Measurements from ENCODE around the gene DENND1A.
"Not testable (repeated sequence)": the region's sequence is repeated elsewhere in the genome, so short reads cannot be mapped to it uniquely, and the experiment has no call there.

Gene DENND1A

DNA sequence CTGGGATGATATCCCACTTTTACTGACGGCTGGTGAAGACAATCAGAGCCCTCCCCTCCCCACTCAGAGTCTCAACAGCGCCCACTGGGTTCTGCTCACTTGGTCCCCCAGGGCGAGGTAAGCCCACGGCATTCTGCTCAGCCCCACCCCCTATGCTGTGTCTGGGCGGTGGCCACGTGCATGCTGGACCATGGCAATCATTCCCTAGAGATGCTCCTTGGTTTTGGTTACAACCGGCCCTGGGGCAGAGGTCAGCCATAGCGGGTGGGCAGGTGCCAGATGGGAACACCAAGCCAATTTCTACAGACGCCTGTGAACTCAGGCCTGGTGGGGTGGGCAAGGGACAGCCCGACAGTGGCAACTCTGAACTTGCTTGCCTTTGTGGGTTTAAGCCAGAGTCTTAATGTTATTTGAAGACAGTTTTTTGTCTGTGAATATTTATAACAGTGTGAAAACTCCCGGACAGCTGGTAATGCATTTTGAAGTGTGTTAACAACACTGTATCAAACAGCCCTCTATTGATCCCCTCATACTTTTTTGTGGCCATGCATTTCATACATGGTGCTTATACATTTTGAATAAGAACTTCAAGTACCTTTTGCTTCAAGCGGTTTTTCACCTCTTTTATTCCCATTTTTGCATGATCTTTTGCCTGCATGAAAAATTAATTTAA, 479.7 kb downstream of the DENND1A start:
- DNase-seq: no peak

DNA sequence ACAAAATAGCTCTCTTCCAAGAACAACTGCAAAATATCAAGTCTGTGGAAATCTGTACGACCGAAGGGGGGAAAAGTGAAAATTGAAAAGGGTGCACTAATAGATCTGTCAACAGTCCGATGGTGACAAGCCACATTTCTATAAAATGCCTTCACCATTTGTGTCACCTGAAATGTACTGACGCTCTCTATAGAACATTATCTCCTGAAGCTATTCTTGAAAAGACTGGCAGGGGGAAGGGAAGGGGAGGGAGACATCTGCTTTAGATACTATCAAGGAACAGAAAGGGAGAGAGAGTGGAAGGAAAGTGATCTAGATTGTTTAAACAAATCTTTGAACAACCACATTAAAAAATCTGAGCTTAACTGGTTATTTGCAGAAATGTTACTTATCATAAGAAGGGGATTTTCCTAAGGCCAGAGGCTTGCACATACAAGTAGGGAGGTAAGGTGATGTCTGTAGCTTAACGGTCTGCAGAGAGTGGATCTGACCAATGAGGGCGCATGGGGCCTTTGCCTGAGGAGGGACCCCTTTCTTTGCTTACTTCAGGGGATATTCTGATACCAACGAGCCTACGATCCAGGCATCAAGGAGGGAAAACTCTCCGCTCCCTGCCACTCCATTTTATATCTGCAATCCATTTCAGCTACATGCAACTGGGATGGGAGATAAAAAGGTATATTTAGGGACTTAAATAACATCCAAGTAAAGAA, 481.8 kb downstream of the DENND1A start:
- no peak for DNase-seq

DNA sequence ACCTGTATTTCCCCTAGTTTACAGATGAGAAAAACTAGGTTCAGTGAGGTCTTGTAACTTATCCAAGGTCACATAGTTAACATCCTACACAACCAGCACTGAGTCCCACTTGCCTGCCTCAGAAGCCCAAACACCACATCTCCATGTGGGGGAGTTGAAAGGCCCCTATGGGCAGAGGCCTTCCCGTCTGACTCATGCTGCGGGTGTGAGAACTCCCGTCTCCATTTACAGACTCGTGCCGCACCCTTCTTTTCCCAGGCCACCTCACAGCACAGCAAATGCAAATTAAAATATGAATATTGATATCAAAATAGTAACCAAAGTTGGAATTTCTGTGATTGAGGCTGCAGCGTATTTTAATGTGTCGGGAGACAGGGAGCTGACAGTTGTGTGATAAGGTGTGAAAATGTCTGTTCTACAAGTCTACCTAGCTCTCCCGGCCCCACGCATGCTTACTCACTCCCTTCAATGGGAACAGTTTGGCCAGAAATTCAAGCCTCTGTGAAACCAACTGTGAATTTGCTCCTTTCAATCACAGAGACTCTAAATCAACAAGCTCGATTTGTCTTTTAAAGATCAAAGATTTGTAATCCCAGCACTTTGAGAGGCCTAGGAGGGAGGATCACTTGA, 483.8 kb downstream of the DENND1A start:
- no peak for DNase-seq

DNA sequence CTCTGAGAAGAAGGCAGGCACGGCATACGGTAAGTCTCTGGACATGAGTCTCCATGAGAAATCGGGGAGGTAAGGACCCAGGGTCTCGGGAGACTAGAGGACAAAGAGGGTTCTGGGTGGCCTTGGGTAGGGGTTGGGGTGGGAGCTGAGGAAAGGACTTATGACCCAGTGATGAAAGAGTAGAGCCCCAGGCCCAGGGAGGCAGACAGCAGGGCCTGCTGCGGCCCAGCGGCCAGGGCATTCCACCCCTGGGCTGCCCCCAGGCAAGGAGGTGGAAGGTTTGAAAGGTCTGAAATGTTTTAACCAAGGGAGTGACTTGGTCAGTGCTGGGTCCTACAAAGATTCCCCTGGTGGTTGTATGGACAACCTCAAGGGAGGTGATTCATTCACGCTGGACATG, 484.8 kb downstream of the DENND1A start:
- no peak for DNase-seq

DNA sequence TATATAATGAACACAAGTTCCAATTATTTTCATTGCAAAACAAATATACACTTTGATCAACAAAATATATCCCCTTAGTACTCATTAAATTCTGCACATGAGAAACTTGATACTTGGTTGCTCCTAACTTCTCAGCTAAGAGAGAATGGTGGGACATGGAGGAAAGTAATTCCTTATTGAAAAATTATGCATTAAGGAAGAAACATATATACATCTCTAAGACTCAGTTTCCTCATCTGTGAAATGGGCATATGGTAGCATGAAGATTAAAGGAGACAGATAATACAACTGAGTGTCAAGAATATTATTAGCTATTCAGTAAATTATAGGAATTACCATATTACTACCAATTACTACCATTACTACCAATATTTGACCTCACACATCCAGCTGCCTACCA, 488.2 kb downstream of the DENND1A start:
- no peak for DNase-seq

DNA sequence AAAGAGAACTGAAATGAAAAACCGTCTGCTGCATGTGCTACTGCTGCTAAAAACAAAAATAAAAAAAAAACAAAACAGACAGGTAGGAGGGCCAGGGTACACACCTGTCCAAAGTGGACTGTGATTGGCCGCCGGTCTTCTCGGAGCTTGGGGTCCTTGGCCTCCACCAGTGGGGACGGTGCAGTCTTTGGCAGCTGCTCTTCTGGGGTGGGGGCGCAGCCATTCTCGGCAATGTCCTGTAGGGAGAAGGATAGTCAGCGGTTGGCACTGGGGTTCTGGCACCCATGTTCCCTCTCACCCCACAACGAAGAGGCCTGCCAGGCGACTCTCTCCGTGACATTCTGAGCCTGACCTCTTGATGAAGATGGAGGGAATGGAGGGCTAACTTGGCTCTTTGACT, 489.7 kb downstream of the DENND1A start:
- DNase-seq: no peak

DNA sequence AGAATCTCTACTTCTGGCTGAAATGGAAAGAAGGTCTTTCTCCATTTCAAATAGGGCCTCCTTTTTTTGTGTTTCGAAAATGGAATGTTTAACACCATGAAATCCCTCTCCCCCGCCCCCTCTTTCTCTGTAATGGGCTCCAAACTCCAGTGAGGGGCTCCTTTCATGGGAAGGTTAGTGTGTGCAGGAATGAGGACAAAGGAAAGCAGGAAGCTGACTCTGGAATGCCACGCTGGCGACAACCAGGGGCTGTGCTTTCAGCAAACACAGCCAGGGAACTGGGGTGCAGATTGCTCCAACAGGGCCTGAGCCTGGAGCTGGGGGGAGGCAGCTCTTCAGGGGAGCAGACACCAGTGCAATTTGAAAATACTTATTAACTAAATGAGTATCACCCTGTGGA, 491.1 kb downstream of the DENND1A start:
- DNase-seq: no peak

DNA sequence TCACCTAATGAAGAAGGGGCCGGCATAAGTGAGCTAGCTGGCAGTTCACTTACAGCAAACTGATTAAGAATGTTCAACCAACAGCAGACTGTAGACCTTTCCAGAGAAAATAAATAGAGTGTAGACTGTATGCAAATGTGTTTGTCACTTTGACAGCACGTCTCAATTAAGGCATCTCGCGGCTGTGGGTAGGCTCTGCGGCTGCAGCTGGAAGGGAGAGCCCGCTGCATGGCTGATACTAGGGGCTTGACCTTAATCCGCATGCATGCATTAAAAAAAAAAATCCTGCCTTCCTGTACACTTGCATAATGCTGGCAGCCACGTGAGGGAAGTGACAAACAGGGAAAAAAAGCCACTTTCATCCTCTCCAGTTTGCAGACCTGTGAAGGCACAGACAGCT, 491.6 kb downstream of the DENND1A start:
- no peak for DNase-seq

DNA sequence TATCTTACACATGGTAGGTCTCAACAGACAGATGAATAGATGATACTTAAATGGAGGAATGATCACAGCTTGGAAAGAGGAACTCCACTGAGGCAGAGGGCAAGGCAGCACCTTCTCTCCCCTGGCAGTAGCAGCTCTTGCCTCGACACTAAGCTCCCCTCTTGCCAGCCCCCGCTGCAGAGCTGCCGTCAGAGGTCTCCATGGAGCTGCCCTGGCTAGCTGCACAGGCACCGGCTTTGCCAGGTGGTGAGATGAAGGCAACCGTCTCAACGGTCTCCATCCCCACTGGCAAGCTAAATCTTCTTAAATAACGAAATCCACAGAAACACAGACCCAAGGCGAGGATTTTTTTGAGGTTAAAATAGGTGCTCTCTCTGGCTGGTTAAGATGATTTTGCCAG, 492.7 kb downstream of the DENND1A start:
- no peak for DNase-seq

DNA sequence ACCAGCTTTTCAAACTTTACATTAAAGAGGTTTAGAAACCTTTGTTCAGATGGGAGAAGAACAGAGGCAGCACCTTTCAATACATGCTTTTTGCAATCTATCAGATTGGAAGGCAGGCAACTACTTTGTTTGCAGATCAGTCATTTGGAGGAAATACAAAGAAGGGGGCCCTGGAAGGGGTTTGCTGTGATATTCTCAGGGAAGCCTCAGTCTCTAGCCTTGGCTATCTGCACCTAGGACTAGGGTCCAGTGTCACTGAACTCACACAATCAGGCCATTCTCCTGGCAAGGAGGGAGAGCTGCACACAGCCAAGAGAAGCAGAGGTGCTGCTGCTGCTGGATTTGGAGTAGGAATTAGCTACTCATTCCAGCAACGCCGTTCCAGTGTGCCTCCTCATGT, 494.5 kb downstream of the DENND1A start:
- DNase-seq: no peak

DNA sequence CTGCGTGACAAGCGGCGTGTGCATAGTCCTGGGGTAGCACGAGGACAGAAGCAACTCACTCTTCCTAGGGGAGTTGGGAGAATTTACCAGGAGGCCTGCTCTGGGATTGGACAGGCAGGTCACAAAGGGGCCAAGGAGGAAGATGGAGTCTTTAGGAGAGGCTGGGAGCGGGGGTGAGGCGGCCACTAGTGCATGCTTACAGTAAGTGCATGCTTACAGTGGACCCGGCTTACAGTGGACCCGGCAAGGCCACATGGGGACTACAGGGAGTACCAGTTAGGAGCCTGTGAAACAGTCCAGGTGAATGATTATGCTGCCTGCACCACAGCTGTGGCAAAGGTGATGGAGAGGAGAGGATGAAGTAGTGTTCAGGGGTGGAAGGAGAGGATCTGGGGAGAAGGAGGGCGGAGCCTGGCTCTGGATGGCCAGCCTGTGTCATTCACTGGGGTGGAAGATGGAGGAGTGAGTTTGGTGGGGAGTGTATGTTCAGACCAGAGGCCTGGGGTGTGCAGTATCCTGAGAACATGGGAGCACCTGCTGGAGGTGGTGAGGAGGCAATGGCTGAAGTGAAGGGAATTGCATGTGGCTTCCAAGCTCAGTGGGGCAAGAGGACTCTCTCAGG, 495.2 kb downstream of the DENND1A start:
- DNase-seq: no peak

DNA sequence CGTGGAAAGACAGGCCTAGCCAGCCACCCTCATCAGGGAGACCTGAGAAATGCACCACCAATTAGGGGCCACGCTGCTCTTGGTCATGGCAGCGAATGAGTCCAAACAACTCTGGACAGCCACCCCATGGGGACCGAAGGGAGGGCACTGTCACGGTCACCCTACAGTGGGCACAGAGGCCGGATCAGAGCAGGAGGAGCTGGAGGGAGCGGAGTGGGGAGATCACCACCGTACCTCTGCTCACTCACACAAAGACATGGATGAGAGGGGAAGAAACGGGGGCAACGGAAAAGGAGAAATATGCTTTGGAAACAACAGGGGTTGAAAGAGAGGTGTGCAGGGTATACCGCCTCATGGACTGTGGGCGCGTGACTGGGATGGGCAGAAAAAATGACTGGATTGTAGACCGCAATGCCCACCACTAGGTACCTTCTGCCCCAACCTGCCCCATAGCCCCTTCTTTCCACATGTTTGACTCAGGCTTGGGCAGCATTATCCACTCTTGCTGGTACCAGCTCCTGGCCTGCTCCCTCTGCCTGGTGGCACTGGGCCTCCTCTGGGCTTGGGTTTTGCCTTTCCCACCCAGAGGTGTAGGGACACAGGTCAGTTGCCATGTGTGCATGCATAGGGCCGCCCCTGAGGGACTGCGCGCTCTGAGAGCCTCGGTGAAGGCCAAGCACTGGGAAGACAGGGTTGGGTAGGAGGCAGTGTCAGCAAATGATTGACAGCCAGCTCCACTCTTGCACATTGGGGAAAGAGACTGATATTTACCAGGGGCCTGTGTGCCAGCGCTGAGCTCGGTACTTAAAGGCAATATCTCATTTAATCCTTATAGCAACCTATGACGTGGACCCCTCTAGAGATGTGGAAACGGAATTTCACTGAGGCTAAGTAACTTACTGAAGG, 497.3 kb downstream of the DENND1A start:
- no peak for DNase-seq

DNA sequence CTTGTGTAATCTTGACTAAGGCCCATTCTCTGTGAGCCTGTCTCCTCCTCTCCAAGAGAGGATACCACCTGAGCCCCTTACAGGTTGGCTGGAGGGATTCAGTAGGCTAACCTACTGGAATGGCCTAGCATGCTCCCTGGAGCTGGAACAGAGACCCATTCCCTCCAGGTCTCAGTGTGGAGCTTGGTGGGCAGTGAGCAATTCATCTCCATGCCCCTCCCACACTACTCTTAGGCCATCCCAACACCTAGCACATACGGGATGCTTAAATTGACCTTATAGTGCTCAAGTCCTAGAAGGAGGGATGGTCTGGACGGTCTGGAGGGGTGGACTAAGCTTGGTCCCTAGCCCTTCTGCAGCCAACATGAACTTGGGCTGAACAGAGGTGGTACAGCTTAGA, 498.3 kb downstream of the DENND1A start:
- DNase-seq: no peak

DNA sequence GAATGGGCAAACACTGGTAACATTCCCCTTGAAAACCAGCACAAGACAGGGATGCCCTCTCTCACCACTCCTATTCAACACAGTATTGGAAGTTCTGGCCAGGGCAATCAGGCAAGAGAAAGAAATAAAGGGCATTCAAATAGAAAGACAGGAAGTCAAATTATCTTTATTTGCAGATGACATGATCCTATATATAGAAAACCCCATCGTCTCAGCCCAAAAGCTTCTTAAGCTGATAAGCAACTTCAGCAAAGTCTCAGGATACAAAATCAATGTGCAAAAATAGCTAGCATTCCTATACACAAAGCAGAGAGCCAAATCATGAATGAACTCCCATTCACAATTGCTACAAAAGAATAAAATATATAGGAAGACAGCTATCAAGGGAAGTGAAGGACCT, 501.5 kb downstream of the DENND1A start:
- DNase-seq: not testable (repeated sequence)

DNA sequence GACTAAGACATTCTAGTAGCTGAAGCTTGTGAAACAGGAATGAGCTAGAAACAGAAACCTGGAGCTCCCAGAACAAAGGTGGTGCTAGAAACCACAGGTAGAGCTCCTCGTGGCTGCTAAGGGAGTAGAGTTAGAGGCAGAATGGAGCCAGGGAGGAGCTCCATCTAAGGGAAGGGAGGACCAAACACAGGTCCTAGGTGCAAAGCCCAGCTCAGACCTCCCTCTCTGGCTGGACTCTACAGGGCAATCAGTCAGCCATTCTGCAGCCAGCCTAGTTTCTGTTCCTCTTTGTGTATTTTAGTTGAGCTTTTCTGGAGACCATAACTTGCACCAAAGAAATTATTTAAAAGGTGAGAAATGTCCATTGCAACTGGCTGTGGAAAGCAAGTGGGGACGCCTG, 503.5 kb downstream of the DENND1A start:
- no peak for DNase-seq

DNA sequence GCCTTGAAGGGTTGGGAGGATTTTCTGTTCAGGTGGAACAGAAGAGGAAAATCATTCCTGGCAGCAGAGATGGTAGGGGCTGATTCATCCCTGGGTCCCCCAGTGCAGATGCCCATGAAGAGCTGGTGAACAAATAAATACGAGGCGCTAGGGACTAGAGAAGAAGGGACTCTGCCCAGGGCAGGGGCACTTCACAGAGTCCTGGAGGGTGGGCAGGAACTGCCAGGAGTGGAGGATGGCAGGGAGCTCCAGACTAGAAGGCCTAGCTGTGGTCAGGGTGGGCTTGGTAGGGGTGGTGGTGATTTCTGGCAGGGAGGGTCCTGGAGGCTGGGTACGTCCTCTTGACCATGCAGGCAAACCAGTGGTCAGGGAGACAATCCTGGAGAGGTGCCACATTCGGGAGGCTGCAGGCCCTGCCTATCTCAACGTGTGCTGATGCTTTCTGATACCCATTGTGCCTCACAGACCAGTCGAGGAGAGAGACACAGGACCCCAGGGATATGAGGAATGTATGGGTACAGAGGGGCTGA, 504.0 kb downstream of the DENND1A start:
- no peak for DNase-seq

DNA sequence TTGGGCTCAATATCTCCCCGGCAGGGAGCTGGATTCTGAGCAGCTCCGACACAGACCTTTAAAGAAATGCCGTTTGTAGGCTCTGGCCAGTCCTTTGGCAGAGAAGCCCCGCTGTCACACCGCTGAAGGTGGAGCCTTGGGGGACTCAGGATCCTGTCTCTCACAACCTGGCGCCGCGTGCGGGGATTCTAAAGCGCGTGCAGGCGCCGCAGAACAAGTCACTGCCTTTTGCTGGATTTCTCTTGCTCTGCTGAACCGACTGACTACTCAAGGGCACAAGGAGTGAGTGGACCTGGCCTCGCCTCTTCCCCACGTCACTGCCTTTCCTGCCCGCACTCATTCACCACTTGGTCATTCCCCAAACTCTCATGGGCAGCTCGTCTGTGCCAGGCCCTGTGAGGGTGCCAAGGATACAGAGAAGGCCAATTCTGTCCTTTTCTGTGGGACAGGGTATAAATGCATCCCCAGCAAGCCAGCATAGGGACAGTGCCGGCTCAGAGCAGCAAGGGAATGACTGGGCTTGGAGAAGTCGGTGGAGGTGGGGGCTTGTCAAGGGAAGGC, 504.6 kb downstream of the DENND1A start:
- DNase-seq: no peak

DNA sequence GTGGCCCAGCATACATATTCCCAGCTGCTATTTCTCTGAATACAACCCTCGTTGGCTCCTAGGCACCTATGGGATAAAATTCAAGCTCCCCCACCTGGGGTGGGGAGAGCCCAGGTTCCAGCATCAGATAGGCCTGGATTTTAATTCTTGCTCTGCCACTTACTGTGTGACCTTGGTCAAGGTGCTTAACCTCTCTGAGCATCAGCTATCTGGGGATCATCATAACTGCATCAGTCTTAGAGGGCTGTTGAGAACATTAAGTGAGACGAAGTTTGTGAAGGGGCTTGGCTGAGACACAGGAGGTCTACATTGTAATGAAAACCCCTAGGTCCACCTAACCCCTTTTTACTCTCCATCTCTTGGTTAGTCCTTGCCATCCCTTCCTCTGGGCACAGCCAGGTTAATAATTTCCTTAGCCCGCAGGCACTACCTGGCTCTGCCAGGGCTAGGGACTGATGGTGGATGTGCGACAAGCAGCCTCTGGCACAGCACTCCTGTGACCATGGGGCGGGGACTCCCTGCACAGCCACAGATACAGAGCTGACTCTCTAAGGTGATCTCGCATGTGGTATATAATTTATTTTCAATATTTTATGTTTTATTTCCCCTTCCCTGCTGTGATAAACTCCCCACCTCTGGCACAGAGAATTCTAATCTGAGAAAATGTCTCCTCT, 505.2 kb downstream of the DENND1A start:
- DNase-seq: no peak

DNA sequence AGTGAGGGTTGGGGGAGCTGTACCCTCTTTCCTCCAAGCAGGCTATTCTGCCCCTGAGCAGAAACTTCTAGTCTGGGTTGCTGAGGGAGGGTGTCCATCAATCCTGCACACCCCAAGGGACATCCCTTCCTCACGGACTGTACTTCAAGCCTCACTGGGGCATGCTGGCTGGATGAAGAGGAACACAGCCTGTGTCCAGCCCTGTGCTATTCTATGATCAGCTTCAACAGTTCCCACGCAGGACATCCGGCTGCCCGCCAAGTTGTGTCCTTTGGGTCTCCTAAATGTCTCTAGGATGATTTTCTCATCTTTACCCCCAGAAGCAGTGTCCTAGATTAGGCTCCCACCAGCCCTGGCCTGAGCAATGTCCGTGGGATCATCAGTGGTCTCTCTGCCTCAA, 505.8 kb downstream of the DENND1A start:
- no peak for DNase-seq

DNA sequence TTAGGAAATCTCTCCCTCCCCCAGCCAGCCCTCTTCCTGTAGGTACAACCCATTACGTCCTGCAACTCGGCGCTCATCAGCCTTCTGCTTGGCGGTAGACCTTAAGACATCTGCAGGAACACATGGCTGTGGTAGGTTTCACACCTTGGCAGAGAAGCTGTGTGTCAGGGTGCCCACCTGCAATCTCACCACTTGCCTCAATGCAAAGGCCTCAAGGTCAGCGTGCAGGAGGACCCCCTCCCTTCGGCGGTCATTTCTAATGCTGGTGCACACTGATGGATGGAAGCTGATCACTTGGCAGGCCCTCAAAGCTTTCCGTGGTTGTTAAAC, 506.6 kb downstream of the DENND1A start:
- DNase-seq: no peak

DNA sequence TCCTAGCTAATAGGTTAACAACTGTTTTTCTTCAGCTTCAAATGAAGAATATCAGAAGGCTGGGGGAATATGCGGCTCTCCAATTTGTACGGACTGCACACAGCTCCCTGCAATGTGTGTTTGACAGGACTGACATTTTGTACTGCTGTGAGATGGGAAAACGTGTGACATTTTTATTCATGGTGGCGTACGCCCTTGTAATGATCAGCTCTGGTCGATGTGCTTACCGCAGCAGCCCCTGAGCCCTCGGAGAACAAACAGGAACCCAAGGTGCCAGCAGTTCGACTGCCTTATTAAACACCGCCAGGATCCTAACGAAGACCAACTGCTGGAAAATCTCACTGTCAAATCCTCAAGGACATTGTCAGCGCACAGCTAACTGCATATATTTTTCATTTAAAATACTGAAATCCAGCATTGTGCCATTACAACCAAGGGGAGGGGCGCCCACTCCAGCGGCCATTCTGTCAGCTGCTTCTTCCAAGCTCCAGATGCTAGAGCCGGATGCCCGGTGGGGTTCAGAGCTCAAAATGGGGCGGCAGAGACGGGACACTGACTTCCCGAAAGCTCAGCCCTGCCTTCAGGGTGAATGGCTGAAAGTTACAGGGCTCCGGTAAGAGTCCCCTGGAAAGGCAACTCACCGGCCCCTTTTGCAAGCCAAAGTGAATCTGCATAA, 507.2 kb downstream of the DENND1A start:
- DNase-seq: no peak

All from activated CD4-positive, alpha-beta T cell treated with anti-CD3 and anti-CD28 coated beads for 4 hours (primary cell).